NB4 (cell line): Measurements from ENCODE around the gene RAD51B.

ENCODE experiments used
- DNase-seq: peaks from one replicate; pipeline ENCODE4 v3.0.0; 2010; ENCODE audit warnings: low read depth
- H3K4me3 ChIP-seq: one replicate; pipeline ENCODE4 v1.5.1; 2011; ENCODE audit warnings: mild to moderate bottlenecking, low read depth, low read length, moderate library complexity
- CTCF ChIP-seq: IDR thresholded peaks from one replicate; pipeline ENCODE4 v1.5.1; 2012; ENCODE audit warnings: low read depth, low read length
- MYC ChIP-seq: IDR thresholded peaks from 2 replicates; pipeline ENCODE4 v1.6.1; 2011; ENCODE audit warnings: low read depth, low read length
- POLR2A ChIP-seq: IDR thresholded peaks from 2 replicates; pipeline ENCODE4 v1.6.1; 2011; ENCODE audit warnings: mild to moderate bottlenecking; ENCODE audit not compliant: insufficient read length; ENCODE audit errors: extremely low read depth
- TF ChIP-seq, protein P1 (sequence below): IDR thresholded peaks from 2 replicates; pipeline ENCODE4 v1.6.1; 2011; ENCODE audit warnings: low read depth, low read length

Gene RAD51B

DNA sequence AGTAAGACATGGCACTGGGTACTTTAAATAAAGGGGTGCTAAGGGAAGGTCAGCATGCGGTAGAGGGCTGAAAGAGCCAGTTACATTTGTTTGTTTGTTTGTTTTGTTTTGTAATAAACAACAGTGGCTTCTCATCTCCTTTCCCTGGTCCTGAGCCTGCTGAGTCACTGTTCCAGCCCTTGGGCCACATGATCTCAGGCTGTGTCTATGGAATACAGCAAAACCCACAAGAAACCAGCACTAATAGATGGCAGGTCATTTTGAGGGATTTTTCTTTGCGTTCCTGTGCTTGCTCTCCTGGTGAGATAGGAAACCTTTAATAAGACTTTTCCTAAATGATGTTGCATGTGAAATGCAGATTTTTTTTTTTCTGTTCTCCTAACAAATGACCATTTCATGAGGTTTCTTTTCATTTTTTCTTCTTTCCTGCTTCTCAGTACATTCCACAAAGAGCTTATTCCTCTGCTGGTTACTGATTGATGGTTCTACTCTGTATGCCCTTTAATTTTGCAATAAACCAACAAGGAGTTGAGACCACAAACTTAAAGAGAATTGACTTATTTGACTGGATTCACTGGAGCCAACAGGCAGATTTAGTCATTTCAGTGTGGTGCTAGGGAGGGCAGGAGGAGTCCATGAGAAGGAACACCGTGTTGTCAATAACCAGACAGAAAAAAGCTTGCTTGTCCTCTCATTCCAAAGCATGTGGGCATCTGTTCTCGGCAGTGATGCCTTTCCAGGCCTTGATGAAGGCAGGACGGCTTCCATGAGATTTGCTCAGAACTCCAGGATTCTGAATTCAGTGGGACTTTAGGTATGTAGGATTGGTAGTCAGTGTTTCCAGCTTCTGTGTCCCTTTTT lies 459.2 kb downstream of the RAD51B start:
- no peak for TF ChIP-seq MYC
- TF ChIP-seq POLR2A, result no peak
- TF ChIP-seq, protein P1, sequence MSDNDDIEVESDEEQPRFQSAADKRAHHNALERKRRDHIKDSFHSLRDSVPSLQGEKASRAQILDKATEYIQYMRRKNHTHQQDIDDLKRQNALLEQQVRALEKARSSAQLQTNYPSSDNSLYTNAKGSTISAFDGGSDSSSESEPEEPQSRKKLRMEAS, result no peak
- TF ChIP-seq CTCF, result no peak
- no peak for DNase-seq
- H3K4me3 ChIP-seq, result no peak overlapping the region

DNA sequence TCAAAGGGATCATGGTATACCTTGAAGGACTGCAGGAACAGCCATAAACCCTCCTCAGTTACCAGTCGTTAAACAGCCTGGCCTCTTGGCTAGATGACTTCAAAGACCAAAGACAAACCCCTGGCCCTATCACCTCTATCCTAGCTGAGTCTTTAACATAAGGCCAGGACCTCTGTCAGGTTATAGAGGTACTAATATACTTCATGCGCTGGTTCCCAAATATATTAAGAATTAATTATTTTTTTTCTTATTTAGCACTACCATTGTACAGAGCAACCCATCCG lies 459.8 kb downstream of the RAD51B start:
- TF ChIP-seq, protein P1, result no peak
- TF ChIP-seq CTCF (no peak), MYC (no peak), POLR2A (no peak)
- no peak overlapping the region for H3K4me3 ChIP-seq
- no peak for DNase-seq

- no peak for TF ChIP-seq CTCF
- TF ChIP-seq, protein P1, result no peak
- no peak for TF ChIP-seq MYC
- no peak for TF ChIP-seq POLR2A
- no peak for DNase-seq
- H3K4me3 ChIP-seq, result no peak overlapping the region
Observed at GRCh38 chr14:68279777-68280233, 460.2 kb downstream of the RAD51B start.

GRCh38 chr14:68281497-68281896 lies 461.9 kb downstream of the RAD51B start:
- no peak for DNase-seq
- TF ChIP-seq POLR2A (no peak), MYC (no peak), CTCF (no peak)
- TF ChIP-seq, protein P1, result no peak
- no peak overlapping the region for H3K4me3 ChIP-seq

- no peak for DNase-seq
- TF ChIP-seq, protein P1, result no peak
- TF ChIP-seq POLR2A (no peak), CTCF (no peak), MYC (no peak)
- H3K4me3 ChIP-seq, result no peak overlapping the region
Observed at GRCh38 chr14:68282479-68283377, 463.1 kb downstream of the RAD51B start.
